GM10847 (cell line): ENCODE data around the gene SMYD2.

ENCODE experiments used
- POLR2A ChIP-seq: IDR thresholded peaks from 2 replicates; pipeline ENCODE4 v1.6.1; 2011; ENCODE audit not compliant: insufficient read length; ENCODE audit errors: extremely low read depth

SMYD2 gene

DNA sequence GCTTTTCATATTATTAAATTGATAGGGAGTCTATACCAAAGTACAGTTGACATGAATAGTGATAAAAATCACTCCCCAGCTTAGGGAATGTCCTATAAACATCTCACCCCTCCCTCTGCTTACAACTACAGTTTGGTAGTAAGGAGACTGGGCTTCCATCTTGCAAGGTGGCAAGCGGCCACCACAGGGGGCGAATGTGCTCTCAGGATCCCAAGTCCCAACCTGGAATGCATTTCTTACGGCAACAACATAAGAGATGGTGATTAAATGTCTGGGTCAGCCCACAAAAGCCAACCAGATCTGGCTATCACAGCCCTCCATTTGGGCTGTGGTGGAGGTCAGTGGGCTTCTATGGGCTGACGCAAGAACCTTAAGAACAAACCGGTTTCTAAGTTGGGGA, 68.0 kb downstream of the SMYD2 start:
- no peak for TF ChIP-seq POLR2A

DNA sequence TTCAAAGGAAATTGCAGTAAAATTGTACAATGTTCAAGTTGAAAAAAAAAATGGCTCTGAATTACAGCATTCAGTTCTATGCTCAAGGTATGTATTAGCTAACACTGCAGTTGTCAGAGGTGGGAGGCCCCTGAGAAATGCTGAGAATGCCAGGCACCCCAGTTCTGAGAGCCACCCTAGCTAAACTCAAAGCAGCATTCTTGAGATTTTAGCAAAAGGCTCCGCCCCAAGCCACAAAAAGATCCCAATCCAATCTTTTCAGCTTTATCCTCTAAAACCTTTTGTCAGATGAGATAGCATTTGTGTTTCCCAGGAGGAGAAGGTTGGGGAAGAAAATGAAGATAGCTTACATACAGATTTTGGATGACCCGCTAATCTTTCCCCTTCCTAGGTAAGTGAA, 68.8 kb downstream of the SMYD2 start:
- TF ChIP-seq POLR2A = no peak

DNA sequence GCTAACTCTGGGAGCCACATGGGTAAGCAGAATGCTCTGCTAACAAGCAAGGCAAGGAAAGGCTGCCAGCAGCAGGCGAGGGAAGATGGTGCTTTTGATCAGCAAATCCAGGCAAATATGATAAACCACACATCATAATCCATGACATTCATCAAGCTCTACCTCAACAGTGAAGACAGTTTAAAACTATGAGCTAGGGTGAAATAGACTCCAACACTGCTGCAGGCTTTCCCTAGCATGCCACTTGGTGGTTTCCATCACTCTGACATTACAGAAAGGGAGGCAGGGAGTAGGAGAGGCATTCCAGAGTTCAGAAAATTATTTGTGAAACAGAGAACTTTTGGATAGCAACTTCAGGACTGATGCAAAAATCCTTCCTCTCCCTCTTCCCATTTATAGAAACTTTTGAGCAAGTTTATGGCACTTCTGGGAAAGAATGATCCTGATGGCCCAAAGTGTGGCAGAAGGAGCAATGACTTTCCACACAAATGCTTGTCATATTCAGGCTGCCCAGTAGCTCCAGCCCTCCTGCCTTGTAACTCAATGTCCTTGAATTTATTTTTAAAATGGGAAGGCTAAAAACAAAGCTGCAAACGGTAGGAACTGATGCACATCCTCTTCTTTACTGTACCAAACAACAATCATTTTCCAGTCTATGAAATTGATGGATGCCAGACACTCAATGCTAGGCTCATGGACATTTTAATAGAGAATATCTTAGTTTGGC, 70.8 kb downstream of the SMYD2 start:
- no peak for TF ChIP-seq POLR2A

DNA sequence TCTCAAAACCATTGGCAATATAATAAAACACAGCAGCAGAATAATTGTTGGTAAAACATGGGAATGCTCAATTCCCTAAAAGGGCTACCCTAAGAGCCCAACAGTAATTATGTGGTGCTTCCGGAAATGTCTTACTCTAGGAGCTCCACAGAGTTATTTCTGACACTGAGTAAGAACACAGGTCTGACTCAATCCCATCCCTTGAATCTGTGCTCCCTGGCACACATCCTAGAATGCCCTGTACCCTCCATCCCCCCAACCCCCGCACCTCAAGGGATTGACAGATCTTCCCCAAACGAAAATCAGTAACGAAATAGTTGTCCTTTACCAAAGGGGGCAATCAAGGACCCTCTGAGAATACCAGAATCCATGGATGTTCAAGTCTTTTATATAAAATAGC, 71.9 kb downstream of the SMYD2 start:
- no peak for TF ChIP-seq POLR2A

DNA sequence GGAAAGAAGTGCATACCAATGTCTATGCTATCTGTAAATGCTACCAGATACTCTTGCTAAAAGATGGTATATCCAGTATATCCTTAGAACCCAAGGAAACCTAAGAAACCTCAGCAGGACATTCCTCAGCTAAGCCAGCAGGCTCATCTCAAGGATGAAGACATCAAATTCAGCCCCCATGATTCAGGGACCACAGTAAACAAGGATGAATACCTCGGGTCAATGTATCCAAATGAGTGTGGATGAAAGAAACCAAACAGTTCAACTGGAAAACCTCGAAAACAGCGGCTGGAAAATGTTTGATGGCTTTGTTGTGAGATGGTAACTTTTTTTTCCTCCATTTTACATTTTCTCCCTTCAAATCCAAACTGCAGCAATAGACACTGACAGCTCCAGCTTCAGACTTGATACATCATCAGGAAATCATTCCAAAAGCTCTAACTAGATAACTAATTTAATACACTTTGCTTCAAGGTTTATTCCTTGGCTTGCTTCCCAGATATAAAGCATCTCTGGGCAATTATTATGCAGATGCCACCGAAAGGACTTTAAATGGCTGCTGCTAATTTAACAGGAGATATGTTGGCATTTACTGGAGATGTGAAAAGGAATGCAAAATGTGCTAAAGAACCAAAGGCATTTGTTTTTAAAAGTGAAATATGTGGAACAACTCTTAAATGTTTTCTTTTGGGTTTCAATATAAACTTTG, 73.6 kb downstream of the SMYD2 start:
- no peak for TF ChIP-seq POLR2A

DNA sequence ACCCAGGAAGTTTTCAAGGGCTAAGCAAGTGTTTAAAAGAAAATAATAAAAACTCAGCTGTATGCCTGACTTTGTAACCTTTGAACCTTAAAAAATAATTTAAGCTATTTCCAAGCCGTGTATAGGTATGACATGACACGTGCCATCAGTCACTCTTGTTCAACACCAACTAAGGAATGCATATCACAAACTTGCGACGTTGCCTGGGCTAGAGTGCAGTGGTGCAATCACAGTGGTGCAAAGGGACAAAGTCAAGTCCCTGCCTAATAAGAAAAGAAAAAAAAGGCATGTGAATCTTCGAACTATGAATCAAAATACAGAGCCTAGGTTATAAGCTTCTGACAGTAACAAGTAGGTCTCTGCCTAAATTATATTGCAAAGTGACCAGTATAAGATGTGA, 79.2 kb downstream of the SMYD2 start:
- no peak for TF ChIP-seq POLR2A

DNA sequence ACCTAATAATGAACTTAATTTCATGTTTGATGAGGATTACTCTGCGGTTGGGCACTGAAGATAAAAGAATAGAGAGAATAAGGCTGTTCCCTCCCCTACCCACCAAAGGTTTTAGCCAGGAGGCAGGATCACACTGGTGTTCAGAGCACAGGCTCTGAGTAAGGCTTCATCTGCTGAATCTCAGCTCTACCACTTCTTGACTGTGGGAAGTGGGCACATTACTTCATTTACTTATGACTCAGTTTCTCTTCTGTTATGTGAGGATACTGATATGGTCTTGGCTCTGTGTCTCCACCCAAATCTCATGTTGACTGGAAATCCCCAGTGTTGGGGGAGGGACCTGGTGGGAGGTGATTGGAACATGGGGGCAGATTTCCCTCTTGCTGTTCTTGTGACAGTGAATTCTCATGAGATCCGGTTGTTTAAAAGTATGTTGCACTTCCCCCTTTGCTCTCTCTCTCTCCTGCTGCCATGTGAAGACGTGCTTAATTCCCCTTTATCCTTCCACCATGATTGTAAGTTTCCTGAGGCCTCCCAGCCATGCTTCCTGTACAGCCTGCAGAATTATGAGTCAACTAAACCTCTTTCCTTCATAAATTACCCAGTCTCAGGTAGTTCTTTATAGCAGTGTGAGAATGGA, 79.7 kb downstream of the SMYD2 start:
- no peak for TF ChIP-seq POLR2A

DNA sequence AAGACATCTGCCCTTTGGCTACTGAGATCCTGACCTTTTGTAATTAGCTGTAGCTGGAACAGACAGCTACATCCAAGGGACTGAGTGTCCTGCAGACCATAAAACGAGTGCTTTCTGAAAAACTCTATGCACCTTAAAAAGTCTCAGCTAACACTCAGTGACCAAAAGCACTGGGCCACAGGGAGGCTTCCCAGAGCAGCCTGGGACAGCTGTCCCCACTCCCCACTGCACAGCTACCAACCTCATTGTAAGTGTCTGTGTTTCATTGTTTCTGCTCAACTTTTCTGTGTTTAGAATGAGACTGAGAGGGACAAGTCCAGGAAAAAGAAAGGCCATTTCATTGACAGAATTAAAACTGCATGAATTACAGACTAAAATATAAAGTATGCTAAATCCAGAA, 80.7 kb downstream of the SMYD2 start:
- TF ChIP-seq POLR2A = no peak

DNA sequence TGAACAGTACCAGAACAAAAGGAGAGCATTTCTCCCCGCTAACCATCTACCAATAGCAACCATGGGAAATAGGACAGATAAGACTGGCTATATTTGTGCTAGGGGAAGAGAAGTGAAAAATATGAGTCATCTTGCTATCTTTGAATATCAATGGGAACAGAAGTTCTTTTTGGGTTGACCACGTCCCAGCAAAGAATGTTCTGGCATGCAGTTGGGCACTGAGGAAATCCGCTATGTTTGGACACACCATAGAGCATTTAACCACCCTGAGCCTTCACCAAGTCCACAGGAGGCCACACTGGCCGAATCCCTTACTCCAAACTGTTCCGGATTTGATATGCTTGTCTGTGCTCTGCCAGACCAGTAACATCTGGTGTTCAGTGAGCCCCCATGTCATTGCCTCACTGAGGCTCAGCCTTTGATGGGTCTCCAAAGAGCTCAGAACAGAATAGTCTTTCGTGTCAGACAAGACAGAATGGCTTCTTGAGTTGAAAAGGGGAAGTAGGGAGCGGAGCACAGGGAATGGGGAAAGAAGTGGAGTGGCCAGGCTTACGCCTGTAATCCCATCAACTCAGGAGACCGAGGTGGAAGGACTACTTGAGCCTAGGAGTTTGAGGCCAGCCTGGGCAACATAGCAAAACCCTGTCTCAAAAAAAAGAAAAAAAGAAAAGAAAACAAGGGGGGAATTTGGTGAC, 81.4 kb downstream of the SMYD2 start:
- no peak for TF ChIP-seq POLR2A

DNA sequence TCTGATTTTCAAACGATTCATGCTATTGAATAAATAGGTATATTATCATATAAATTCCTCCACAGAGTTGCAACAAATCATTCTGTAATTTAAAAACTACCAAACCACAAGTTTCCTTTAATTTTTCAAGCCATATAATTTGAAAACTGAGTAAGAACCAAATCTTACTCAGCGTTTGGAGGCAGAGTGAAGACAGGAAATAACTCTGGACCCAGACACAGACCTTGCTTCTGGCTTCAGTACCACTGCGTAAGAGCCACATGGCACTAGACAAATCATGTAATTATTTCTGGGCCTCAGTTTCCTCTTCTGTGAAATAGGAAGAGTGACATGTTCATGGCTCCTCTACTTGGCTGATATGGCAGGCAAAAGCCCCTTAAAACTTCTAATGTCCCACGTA, 82.4 kb downstream of the SMYD2 start:
- TF ChIP-seq POLR2A = no peak

DNA sequence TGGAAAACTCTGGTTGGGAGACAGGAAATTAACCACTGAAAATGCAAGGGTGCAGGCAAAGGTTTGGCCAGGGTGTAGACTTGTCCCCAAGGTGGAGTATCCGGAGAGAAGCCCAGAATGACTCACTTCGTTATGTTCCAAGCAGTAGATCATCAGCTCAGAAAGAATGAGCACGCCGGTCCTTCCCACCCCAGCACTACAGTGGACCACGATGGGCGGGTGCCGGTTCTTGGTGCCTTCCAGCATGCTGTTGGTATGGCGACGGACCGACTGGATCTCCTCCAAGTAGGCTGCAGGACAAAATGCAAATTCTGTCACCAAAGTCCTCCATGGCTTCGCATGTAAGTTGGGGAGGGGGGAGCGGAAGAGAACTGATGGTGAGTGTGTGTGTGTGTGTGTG, 83.4 kb downstream of the SMYD2 start:
- no peak for TF ChIP-seq POLR2A

DNA sequence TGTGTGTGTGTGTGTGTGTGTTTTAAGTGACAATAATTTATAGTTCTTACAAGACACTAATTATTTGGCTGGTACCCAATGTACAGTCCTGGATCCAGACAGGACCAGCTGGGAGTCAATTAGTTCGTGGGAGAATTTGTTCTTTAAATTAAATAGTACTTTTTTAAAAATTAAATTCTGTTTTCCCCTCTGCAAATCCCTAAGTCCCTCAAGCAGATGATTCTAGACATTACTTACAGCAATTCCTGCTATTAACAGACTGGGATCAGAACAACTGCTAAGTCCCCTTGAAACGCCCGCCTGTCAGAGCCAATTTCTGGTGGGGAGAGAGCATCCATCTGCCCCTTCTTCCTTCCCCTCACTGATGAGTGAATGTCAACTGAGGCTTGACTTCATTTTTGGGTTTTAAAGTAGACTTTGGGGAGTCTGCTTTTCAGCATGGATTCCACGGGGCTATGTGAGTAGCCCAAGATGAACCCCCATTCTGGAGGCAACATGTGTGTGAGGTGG, 83.9 kb downstream of the SMYD2 start:
- no peak for TF ChIP-seq POLR2A

DNA sequence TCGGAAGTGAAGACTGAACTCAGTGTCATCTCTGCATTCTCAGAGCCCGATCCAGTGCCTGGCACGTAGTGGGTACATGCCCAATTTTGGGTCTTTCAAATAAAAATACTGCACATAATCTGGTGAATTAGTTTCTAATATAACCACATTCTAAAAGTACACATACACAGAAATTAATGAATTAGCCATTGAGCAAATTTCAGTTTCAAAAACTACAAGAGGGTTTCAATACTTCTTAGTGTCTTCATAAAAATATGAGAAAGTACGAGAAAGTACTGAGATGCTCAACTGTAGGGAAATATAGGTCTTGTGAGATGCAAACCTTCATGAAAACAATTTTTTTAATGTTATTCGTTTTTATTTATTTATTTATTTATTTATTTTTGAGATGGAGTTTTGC, 86.9 kb downstream of the SMYD2 start:
- no peak for TF ChIP-seq POLR2A

DNA sequence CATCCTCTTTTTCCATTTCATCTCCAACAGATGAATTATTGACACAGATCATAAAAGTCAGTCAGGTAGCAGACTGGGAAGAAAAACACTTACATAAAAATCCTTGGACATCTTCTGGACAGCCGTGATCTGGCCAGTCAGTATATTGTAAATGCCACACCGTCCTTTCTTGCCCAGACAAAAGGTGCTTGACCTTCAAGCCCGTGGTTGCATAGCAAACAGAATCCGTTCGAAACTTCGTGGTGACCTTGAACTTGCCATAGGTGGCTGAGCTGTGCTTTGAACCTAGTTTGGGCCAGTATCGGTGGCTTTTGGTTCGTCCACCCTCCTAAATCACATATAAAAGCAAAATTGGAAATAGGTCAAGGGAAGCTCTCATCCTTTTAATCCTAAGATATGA, 88.4 kb downstream of the SMYD2 start:
- TF ChIP-seq POLR2A = no peak

DNA sequence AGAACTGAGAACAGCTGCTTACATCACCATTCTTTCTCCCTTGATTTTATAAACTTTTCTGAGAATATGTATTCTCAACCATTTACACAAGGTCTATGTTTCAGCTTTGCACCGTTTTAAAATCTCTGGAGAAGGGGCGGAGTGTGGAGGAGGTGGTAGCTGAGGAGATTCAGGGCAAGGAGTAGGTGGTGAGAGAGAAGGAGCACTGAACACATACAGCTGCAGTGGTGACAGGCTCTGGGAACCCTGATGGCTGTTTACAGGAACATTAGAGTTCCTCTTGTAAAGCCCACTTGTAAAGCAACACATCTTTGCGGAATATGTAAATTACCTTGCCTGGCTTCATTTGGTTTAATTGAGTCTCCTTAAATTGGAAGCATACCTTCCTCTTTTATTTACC, 89.7 kb downstream of the SMYD2 start:
- TF ChIP-seq POLR2A = no peak

DNA sequence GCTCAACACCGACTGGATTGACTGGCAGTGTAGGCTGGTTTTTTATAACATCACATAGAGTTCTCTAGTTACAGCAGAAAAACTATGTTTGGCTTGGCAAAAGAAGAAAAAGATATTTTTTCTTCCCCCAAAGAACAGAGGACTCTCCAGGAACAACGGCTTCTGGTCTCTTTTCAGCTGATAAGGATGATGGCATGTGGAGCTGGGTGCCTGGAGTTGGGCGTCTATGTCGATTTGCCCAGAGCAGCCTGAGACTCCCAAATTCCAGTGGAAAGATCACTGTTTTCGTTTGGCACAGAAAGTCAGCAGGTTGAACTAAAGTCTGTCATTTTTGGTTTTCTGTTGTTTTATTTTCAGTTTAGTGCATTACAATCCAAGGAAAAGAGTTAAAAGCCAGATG, 91.1 kb downstream of the SMYD2 start:
- TF ChIP-seq POLR2A = no peak
